HG03045 (cell line): ENCODE measurements around the gene GADD45B.
"Not testable (repeated sequence)": the region's sequence is repeated elsewhere in the genome, so short reads cannot be mapped to it uniquely, and the experiment has no call there.

Experiments used
- ATAC-seq: cut with Tn5 transposase; IDR thresholded peaks from one replicate; pipeline ENCODE4 v1.9.1; 2021; ENCODE audit warnings: mild to moderate bottlenecking, moderate library complexity; ENCODE audit not compliant: unreplicated experiment

Gene GADD45B

GRCh38 chr19:2468596-2468995 lies 7.3 kb upstream of the GADD45B start:
- no peak for ATAC-seq

GRCh38 chr19:2469102-2469914 lies 6.6 kb upstream of the GADD45B start:
- ATAC-seq: no peak

- not testable (repeated sequence) for ATAC-seq
Observed at GRCh38 chr19:2469915-2470200, 6.1 kb upstream of the GADD45B start.

- ATAC-seq: peak; percentile 17
Observed at GRCh38 chr19:2474232-2475017, 1.5 kb upstream of the GADD45B start.

- peak; percentile 6 for ATAC-seq
Observed at GRCh38 chr19:2475018-2475701, 767 bp upstream of the GADD45B start.

GRCh38 chr19:2476451-2477140 lies 669 bp downstream of the GADD45B start:
- no peak for ATAC-seq

GRCh38 chr19:2477141-2477710 lies 1.3 kb downstream of the GADD45B start:
- no peak for ATAC-seq

- ATAC-seq: no peak
Observed at GRCh38 chr19:2477732-2478191, 1.8 kb downstream of the GADD45B start.

GRCh38 chr19:2478278-2478755 lies 2.4 kb downstream of the GADD45B start:
- no peak for ATAC-seq

GRCh38 chr19:2478756-2479555 lies 3.0 kb downstream of the GADD45B start:
- ATAC-seq: no peak

GRCh38 chr19:2479556-2480194 lies 3.7 kb downstream of the GADD45B start:
- no peak for ATAC-seq

- no peak for ATAC-seq
Observed at GRCh38 chr19:2481466-2481865, 5.5 kb downstream of the GADD45B start.

- ATAC-seq: no peak
Observed at GRCh38 chr19:2482354-2483038, 6.6 kb downstream of the GADD45B start.

- no peak for ATAC-seq
Observed at GRCh38 chr19:2483084-2483483, 7.2 kb downstream of the GADD45B start.

GRCh38 chr19:2483484-2484151 lies 7.7 kb downstream of the GADD45B start:
- ATAC-seq: no peak

- ATAC-seq: no peak
Observed at GRCh38 chr19:2484178-2484937, 8.4 kb downstream of the GADD45B start.

GRCh38 chr19:2485428-2485827 lies 9.5 kb downstream of the GADD45B start:
- ATAC-seq: no peak
